ENCODE measurements around the gene FERMT1. TPM values are rescaled to one million over a fixed set of nuclear protein-coding genes. Genes with fewer than 3 reads are reported as not detected.
"Not testable (repeated sequence)": the region's sequence is repeated elsewhere in the genome, so short reads cannot be mapped to it uniquely, and the experiment has no call there.

The FERMT1 gene
- total RNA-seq, 1 experiment from 2014 or later, result 7.7 TPM

DNA sequence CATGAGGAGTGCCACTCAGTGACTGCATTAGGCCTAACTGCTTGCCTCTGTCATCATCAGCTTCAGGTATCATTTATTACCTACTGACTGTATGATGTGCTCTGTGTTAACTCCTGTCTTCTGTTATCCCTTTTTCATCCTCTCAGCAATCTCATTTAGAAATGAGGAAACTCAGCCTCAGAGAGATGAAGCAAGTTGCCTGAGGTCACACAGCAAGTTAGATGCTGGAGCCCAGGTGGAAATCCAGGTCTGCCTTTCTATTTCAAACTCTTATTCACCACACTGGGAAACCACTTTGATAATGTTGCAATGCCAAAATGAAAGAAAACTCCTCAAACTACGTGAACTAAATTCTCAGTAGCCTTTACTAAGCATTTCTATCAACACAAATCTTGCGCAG is 1.3 kb downstream of the FERMT1 start:
- in situ Hi-C loops (cut with HindIII; ENCODE audit: low pct_unique_long_range_greater_than_20kb, low sequenced_read_pairs), result no loop called here
- DNase-seq (ENCODE audit: low read depth), result no peak

DNA sequence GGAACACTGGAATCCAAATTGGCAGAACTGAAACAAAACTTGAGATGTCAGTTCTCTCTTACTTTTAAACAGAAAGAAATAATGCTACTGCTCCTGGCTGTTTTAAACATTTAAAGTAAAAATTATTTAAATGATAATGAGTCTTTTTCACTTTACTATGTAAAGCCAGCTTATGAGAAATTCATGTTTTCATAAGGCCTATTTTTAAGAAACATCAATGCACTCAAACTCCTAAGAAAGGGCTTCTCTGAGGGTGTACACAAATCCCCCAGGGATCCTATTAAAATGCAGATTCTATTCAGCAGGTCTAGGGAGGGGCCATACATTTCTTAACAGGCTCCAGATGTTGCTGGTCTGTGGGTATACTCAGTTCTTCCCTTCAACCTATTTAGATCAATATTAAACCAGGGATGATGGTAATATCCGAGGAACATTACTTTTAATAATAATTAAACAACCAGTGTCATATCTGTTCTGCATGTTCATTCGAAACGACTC is 2.3 kb downstream of the FERMT1 start:
- in situ Hi-C loops (cut with HindIII; ENCODE audit: low pct_unique_long_range_greater_than_20kb, low sequenced_read_pairs), result no loop called here
- DNase-seq (ENCODE audit: low read depth), result no peak

DNA sequence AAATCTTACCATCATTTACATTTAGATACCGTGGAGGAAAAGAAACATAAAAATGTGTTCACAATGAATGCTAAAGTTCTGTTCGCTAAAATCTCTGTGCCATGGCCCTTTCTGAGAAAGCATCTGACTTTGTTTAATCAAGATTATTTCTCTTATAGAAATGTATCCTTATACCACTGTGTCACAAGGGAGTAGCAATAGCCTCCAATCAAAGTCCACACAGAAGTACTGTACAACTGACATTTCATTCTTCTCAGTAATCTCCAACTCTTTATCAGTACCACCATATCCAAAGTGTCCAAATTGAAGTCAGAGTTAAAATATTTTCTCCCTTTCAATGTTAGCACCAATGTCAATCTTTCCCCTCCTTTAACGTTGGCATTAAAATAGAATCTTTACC is 6.1 kb downstream of the FERMT1 start:
- DNase-seq (ENCODE audit: low read depth), result no peak
- in situ Hi-C loops (cut with HindIII; ENCODE audit: low pct_unique_long_range_greater_than_20kb, low sequenced_read_pairs), result no loop called here

DNA sequence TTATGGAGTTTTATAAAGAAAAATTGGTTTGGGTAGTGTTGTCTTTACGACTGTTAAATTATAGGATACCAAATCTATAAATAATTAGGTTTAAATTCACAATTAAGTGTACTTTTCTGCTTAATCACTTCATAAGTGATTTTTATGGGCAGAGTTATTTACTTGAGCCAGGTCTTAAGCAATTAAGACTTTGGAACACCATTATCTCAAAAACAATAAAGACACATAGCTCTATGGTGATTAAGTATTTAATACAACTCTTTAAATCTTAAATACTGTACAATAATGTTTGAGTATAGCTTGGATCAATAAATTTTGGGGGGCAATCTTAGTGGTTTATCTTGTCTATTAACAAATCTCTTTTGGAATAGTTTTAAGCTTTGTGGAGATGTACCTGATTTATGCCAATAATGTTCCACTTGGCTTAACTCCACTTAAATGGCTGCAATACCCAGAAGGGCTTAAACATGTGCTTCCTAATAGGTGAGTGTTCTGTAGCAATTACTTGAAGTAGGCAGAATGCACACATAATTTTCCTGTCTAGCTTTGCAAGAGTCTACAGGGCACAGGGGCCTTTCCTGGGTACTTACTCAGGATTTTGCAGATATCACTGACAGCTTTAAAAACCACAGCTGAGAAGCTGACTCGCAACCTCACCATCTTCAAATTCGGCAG is 7.5 kb downstream of the FERMT1 start:
- no peak for DNase-seq (ENCODE audit: low read depth)

DNA sequence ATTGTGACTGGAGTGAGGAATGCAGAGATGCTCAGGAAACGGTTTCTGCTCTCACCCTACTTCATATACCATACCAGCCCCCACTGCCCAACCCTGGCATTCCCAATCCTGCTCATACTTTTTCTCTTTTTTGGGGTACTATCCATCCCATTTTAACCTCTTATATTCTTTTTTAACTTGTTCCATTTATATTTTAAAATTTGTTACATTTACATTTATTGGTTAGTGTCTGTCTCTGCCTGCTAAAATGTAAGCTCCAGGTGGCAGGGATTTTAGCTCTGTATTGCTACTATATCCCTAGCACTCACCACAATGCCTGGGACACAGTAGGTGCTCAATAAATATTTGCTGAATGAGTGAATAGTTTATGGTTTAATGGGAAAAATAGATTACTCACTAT is 8.1 kb downstream of the FERMT1 start:
- no peak for DNase-seq (ENCODE audit: low read depth)
- in situ Hi-C loops (cut with HindIII; ENCODE audit: low pct_unique_long_range_greater_than_20kb, low sequenced_read_pairs), result no loop called here

More for the DNA sequence above, 7.5 kb downstream of the FERMT1 start:
- in situ Hi-C loops (cut with HindIII; ENCODE audit: low pct_unique_long_range_greater_than_20kb, low sequenced_read_pairs), result no loop called here

DNA sequence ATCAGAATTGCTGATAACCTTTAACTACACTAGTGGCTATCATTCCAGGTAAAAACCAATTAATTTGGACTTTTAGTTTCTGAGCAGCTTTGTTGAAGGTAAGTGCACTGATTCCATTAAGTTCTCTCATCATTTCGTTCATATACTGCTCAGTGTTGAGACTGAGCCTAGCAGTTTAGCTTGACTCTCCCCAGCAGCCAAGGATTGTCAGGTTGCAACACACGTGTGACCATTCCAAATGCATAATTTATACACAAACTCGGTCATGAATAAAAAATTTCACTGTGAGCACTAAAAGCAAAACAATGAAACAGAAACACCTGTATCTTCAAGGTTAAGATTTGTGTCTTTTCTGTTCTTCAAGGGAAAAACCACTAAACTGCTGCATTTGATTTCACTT is 8.9 kb downstream of the FERMT1 start:
- no peak for DNase-seq (ENCODE audit: low read depth)
- in situ Hi-C loops (cut with HindIII; ENCODE audit: low pct_unique_long_range_greater_than_20kb, low sequenced_read_pairs), result no loop called here

DNA sequence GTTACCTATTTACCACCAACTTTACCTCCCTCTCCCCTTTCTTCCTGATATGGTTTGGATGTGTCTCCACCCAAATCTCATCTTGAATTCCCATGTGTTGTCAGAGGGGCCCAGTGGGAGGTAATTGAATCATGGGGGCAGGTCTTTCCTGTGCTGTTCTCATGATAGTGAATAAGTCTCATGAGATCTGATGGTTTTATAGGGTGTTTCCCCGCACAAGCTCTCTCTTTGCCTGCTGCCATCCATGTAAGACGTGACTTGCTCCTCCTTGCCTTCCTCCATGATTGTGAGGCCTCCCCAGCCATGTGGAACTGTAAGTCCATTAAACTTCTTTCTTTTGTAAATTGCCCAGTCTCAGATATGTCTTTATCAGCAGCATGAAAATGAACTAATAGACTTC is 9.9 kb downstream of the FERMT1 start:
- in situ Hi-C loops (cut with HindIII; ENCODE audit: low pct_unique_long_range_greater_than_20kb, low sequenced_read_pairs), result not testable (repeated sequence)

DNA sequence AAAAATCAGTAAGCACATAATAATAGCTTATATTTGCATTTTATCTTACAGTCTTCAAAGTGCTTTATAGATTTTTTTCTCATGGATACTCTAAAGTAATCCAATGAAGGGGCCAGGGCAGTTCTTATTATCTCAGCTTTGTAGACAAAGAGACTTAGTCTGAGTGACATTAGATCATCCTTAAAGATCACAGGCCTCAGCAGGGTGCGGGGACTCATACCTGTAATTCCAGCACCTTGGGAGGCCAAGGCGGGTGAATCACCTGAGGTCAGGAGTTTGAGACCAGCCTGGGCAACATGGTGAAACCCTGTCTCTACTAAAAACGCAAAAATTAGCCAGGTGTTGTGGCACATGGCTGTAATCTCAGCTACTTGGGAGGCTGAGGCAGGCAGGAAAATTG is 14.5 kb downstream of the FERMT1 start:
- in situ Hi-C loops (cut with HindIII; ENCODE audit: low pct_unique_long_range_greater_than_20kb, low sequenced_read_pairs), result no loop called here
- no peak for DNase-seq (ENCODE audit: low read depth)

More for the DNA sequence above, 9.9 kb downstream of the FERMT1 start:
- DNase-seq (ENCODE audit: low read depth), result not testable (repeated sequence)

DNA sequence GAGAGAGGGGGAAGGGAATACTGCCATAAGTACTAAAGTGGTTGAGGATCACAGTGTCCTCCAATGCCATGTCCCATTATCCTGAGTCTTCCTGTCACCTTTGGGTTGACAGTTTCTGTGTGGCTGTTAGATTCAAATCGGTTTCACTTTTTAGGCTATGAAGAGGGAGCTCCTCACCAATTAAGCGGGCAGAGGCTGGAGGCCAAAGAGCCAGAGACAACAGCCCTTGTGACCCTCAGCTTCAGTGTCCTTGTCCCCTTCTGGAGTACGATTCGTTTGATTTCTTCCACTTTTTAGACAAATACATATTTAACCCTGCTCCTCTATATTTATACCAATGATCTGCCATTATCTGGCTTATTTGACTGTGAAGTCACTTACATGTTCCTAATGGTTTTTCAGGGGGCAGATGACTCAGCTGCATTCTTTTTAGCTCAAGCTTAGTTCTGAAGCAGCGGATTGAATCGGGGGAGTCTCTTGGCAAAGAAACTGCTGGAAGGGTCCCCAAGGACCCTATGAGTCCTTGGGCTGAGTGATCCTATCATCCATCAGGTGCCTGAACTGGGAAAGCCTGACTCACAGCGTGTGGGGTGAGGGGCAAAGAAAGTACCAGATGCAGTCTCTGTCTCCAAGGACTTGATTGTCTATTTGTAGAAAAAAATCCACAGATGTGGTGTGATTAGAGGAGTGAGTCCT is 18.2 kb downstream of the FERMT1 start:
- in situ Hi-C loops (cut with HindIII; ENCODE audit: low pct_unique_long_range_greater_than_20kb, low sequenced_read_pairs), result no loop called here
- DNase-seq (ENCODE audit: low read depth), result peak; percentile 7

DNA sequence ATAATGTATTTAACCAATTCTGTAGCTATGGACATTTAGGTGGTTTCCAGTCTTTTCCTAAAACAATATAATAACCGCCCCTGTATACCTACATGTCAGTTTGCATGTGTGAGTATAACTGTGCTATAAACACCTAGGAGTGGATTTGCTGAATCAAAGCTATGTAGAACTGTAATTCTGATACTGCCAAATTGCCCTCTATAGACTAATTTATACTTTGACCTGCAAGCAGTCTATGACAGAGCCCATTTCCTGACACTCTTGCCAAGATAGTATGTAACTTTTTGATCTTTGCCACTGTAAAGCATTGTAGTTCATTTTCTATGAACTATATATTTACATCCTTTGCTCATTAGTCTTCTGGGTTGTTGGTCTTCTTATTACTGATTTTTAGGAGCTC is 19.5 kb downstream of the FERMT1 start:
- in situ Hi-C loops (cut with HindIII; ENCODE audit: low pct_unique_long_range_greater_than_20kb, low sequenced_read_pairs), result no loop called here

DNA sequence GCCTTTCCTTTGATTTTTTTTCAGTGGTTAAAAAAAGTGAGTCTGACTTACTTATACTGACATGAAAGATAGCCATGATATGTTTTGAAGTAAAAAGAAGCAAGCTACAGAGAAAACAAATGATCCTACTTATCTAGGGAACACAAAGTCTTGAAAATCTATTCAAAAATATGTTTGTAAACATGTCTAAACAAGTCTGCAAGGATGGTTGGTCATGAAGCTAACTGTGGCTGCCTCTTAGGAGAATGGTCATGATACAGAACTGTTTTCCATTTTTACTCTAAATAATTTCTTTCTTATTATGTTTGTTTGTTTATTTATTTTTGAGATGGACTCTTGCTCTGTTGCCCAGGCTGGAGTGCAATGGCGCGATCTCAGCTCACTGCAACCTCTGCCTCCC is 21.5 kb downstream of the FERMT1 start:
- no peak for DNase-seq (ENCODE audit: low read depth)
- in situ Hi-C loops (cut with HindIII; ENCODE audit: low pct_unique_long_range_greater_than_20kb, low sequenced_read_pairs), result no loop called here

More for the DNA sequence above, 19.5 kb downstream of the FERMT1 start:
- DNase-seq (ENCODE audit: low read depth), result no peak

DNA sequence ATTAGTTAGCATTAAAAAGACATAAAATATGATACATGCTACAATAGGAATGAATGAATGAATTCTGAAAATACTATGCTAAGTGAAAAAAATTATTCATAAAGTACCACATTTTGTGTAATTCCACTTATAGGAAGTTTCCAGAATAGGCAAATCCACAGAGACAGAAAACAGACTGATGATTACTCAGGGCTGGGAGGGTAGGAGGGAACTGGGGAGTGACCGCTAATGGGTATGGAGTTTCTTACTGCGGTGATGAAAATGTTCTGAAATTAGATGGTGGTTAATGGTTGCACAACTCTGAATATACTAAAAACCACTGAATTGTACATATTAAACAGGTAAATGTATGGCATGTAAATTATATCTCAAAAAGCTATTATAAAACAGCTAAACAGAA is 22.6 kb downstream of the FERMT1 start:
- in situ Hi-C loops (cut with HindIII; ENCODE audit: low pct_unique_long_range_greater_than_20kb, low sequenced_read_pairs), result no loop called here

DNA sequence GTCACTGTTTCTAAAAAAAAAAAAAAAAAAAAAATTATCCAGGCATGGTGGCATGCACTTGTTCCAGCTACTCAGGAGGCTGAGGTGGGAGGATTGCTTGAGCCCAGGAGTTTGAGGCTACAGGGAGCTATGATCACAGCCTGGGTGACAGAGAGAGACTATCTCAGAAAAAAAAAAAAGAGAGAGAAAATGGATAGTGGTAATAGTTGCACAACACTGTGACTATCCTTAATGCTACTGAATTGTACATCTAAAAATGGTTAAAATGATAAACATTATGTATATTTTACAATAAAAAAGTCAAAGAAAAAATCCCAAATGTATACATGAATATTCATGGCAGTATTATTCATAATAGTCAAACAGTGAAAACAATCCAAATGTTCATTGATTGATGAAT is 23.0 kb downstream of the FERMT1 start:
- DNase-seq (ENCODE audit: low read depth), result no peak
- in situ Hi-C loops (cut with HindIII; ENCODE audit: low pct_unique_long_range_greater_than_20kb, low sequenced_read_pairs), result no loop called here

More for the DNA sequence above, 22.6 kb downstream of the FERMT1 start:
- DNase-seq (ENCODE audit: low read depth), result no peak

DNA sequence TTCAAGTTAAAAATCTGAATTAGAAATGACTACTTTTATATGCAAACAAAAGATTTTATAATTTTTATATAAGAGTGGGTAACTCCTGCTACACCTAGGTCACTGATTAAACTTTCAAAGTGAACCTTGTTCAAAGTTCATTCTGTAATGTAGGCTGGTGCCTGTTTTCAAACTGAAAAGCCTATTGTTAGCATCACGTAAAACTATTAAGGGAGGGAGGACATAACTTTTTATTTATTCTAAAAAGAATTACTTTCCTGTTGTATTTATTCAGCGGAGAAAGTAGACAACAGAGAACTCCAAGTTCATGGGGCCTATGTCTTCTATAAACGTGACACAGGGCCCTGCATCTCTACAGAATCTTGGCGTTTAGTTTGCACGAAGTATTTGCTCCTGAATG is 27.4 kb downstream of the FERMT1 start:
- in situ Hi-C loops (cut with HindIII; ENCODE audit: low pct_unique_long_range_greater_than_20kb, low sequenced_read_pairs), result no loop called here
- DNase-seq (ENCODE audit: low read depth), result no peak

DNA sequence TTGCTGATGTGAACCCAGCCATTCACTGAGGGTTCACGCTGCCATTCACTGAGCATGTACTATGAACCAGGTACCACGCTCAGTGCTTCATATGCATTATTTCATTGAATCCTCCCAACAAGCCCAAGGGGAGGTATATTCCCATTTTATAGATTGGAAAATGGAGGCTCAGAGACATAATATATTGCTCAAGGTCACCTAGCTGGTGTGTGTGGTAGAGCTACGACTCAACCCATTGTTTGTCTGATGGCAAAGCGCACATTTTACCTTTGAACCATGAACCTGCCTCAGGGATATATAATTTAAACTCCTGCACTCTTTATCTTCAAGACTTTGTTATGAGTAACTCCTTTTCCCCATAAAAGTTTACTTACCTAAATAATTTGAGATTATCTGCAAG is 28.3 kb downstream of the FERMT1 start:
- in situ Hi-C loops (cut with HindIII; ENCODE audit: low pct_unique_long_range_greater_than_20kb, low sequenced_read_pairs), result no loop called here

DNA sequence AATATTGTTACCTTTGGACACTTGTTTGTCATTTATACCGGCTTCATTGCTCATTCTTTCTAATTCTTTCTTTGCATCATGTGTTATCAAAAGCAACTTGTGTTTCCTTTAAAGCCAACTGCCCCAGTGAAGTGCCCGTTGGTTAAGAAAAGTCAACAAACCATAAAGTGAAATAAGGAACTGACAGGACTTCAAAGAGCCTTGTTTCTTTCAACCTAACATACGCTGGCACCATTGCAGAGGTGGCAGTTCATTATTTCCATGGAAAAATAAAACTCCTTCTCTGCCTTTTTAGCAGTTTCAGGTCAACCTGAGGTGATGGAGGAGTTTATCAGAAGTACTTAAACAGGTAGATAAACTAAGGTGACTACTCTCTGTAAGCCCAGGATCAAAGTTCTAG is 28.8 kb downstream of the FERMT1 start:
- in situ Hi-C loops (cut with HindIII; ENCODE audit: low pct_unique_long_range_greater_than_20kb, low sequenced_read_pairs), result no loop called here
- DNase-seq (ENCODE audit: low read depth), result no peak

More for the DNA sequence above, 28.3 kb downstream of the FERMT1 start:
- no peak for DNase-seq (ENCODE audit: low read depth)

DNA sequence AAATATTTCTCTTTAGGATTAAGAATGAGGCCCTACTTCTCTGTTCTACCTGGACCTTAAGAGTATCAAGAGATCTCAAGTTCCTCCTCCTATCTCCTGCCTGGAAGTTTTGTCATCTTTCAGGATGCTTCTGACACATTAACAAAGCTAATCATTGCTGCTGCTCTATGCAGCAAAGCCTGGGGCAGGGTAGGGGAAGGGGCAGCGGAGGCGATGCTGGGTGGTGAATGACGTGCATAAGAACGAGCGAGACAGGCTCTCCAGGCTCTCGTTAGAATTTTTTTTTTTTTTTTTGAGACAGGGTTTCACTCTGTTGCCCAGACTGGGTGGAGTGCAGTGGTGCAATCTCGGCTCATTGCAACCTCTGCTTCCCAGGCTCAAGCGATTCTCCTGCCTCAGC is 31.2 kb downstream of the FERMT1 start:
- in situ Hi-C loops (cut with HindIII; ENCODE audit: low pct_unique_long_range_greater_than_20kb, low sequenced_read_pairs), result no loop called here
- DNase-seq (ENCODE audit: low read depth), result no peak

DNA sequence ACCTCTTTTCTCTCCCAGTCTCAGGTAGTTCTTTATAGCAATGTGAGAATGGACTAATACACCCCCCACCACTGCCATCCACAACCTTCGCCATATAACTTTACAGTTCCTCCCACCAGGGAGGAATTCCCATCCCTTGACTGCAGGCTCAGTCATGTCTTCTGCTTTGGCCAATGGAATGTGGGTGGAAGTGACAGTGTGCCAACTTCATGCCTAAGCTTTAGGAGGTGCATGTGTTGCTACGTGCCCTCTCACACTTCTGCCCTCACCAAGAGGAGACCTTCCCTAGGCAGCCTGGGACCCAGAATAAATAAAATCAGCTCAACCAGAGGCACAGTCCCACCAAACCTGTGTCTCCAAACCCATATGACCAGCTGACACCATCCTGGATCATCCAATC is 36.0 kb downstream of the FERMT1 start:
- in situ Hi-C loops (cut with HindIII; ENCODE audit: low pct_unique_long_range_greater_than_20kb, low sequenced_read_pairs), result no loop called here
- no peak for DNase-seq (ENCODE audit: low read depth)

DNA sequence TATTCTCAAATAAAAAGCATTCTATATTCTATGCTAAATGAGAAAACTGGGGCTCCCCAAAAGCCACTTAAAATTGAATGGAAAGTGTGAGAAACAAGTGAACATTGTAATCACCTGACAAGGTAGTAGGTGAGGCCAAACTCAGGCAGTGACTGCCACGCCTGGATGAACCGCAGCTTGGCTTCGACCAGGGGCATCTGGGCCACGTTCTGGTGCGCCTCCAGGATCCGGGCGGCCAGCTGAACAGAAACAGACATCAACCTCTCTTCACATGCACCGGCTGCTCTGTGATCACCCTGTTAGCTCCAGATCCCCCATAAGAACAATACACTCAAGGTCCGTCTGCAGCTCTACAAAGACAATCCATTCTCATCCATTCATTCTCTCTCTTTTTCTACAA is 38.9 kb downstream of the FERMT1 start:
- in situ Hi-C loops (cut with HindIII; ENCODE audit: low pct_unique_long_range_greater_than_20kb, low sequenced_read_pairs), result no loop called here
- DNase-seq (ENCODE audit: low read depth), result no peak

DNA sequence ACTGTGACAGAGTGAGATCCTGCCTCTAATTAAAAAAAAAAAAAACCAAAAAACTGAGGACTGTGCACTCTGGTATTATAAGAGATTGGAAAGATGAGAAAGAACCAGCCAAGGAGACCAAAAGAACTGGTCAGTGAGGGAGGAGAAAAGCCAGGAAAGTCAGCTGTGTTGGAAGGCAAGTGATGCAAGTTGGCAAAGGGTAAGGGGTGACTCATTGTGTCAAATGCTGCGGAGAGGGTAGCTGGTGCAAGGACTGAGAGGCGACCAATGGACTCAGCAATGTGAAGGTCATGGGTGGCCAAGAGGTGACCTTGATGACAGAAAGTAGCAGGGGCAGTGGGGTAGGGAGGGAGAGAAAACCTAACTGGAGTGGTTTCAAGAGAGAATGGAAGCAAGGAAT is 41.6 kb downstream of the FERMT1 start:
- DNase-seq (ENCODE audit: low read depth), result no peak
- in situ Hi-C loops (cut with HindIII; ENCODE audit: low pct_unique_long_range_greater_than_20kb, low sequenced_read_pairs), result no loop called here

All from Caki2 (cell line).